Stimulated activated CD8-positive, alpha-beta memory T cell treated with anti-CD3 and anti-CD28 coated beads, Interleukin-15, amount 100 ng/mL, for 48 hours (primary cell): ENCODE measurements around the gene VAMP5.
"Not testable (repeated sequence)": the region's sequence is repeated elsewhere in the genome, so short reads cannot be mapped to it uniquely, and the experiment has no call there.

Source experiments
- DNase-seq, 2 donors: peaks; one replicate each; pipeline ENCODE4 v3.0.0-alpha.2; 2020; ENCODE audit warnings: low read depth in 2 of 2

Gene VAMP5

GRCh38 chr2:85550486-85550885, 33.7 kb upstream of the VAMP5 start:
- no peak for DNase-seq

DNA sequence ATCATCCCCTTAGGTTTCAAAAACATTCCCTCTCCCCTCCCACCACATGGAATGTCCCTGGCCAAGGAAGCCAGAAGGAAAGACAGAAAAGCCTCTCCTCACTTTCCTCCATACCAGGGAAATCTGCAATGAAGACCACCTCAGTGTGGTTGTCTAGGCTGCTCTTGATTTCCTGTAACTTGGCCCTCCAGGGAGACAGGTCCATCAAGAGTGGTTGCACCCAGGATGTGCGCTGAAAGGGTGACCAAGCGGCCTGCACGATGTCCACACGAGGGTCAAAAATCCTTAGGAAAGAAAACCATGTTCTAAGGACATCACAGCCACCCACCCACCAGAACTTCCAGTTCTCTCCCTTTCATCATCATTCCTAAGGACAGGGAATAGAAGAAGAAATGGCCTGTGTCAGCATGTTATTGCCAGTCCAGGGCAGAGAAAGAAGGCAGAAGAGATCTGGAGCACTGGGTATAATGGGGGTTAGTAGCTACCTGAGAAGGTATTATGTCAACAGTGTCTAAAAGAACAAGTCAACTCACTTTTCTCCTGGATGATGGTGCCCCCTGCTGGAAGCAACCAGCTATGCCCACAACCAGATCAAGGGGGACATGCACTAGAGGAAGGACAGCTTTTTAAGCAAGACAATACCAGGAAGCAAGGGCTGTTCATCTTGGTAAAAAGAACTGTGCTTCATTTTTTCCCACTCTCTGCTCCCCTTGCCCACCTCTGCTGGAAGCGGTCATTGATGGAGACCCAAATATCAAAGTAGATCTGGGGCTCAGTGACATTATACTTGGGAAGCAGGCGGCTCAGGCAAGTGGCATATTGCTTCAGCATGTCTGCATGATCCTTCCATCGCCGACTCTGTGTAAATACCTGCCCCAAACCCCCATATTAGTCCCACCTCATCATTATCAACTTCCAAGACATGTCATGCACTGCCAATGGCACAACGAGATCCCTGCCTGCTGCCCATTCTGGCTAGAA, 32.2 kb upstream of the VAMP5 start:
- peak; percentile 63 to 67 for DNase-seq

DNA sequence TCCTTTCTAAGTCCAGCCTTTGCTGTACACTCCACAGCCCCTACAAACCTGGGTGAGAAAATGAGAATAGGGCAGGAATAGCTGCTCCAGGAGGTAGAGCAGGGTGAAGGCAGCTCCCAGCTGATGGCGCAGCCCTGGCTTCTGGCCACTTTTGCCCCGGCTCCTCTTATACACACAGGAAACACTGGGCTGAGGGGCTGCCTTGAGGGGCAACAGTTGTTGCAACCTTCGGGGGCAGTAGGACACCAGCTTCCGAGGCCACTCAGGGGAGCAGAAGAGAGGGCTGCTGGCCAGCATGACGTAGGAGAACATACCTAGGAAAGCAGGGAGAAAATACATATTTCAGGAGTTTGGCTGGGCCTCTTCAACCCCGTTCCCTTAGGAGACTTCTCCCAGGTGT, 31.0 kb upstream of the VAMP5 start:
- no peak for DNase-seq

GRCh38 chr2:85554980-85555612, 29.1 kb upstream of the VAMP5 start:
- no peak for DNase-seq

- DNase-seq = no peak
Measured at GRCh38 chr2:85557130-85557529, 27.1 kb upstream of the VAMP5 start.

DNA sequence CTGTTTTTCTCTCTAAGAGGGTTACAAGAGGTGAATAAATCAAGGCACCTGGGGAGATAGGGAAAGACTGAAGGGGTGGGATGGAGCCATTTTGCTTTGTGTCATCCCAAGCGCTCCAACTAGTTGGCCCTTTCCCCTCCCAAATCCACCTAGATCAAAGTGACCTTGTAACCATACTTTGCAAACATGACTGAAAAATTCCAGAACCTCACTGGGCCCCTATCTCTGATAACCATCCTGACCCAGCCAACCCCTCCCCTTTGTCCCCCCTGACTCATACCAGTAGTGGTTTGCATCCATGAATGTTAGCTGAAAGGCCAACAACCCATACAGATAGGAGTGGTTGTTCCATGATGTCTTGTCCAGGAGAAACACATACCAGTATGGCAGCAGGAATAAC, 26.1 kb upstream of the VAMP5 start:
- DNase-seq = no peak

DNA sequence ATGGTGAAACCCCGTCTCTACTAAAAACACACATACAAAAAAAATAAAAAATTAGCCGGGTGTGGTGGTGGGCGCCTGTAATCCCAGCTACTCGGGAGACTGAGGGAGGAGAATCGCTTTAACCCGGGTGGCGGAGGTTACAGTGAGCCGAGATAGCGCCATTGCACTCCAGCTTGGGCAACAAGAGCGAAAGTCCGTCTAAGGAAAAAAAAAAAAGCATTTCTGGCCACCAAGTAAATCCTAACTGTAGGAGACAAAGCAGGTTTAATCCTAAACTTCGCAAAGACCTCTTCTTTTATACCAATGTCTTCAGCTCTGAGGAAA, 23.9 kb upstream of the VAMP5 start:
- DNase-seq = not testable (repeated sequence)

GRCh38 chr2:85560812-85561279, 23.4 kb upstream of the VAMP5 start:
- no peak for DNase-seq

DNA sequence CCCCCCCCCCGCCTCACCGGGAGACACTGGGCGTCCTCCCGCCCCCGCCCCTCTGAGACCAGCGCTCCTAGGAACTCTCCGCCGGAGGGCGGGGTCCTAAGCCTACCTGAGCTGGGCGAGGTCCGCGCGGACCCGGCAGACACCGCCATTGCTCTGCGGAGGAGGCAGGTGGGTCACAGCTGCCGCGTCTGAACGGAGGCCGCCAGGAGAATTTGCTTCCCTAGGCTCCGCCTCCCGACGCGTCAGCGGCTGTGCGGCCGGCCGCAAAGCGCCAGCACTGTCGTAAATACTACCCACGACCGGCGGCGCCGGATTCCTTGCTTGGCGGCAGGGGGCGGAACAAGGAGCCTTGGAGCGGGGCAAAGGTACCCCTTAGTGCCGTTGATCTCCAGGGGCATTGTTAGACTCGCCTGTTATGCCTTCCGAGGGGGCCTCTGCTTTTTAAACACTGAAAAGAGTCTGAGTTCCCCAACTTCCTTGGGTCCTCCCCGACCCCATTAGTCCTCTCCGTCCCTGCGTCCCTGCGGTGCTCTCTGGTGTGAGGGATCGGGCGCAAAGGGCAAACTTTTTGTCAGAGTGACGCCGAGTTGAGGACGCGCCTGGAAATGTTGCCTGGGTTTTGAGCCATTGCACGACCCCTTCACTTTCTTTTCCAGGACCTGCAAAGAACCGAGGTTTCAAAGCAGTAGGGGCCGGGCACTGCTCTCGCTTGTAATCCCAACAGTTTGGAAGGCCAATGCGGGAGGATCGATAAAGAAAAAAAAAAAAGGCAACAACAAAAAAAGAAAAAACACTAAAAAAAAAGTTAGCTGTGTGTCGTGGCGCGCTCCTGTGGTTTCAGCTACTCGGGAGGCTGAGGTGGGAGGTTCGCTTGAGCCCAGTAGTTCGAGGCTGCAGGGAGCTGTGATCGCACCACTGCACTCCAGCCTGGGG, 22.7 kb upstream of the VAMP5 start, which contains the start of gene GGCX:
TSS of gene GGCX (minus strand) at position 214 of the 933 bp plus-strand sequence. CDS start at position 149, 65 bp downstream.
- DNase-seq = peak; percentile 92 to 94

- no peak for DNase-seq
Measured at GRCh38 chr2:85564144-85564563, 20.1 kb upstream of the VAMP5 start.

DNA sequence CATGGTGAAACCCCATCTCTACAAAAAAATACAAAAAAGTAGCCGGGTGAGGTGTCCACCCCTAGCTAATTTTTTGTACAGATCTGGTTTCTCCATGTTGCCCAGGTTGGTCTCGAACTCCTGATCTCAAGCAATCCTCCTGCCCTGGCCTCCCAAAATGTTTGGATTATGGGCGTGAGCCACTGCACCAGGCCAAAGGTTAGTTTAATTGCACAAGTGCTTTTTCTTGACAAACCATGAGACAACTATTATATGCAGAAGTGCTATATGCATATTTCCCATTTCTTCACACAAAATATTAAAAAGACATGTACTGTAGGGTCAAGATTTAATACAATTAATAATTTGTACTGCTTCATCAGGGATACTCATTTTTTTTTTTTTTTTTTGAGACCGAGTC, 18.0 kb upstream of the VAMP5 start:
- DNase-seq = no peak

DNA sequence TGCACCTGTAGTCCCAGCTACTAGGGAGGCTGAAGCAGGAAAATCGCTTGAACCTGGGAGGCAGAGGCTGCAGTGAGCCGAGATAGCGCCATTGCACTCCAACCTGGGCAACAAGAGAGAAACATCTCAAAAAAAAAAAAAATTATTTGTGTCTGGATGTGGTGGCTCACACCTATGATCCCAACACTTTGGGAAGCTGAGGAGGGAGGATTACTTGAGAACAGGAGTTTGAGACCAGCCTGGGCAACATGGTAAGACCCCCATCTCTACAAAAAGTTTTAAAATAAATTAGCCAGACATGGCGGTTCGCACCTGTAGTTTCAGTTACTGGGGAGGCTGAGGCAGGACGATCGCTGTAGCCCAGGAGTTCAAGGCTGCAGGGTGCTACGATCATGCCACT, 8.5 kb upstream of the VAMP5 start:
- DNase-seq = no peak

GRCh38 chr2:85577063-85577385, 7.2 kb upstream of the VAMP5 start:
- DNase-seq = no peak

GRCh38 chr2:85577386-85578242, 6.6 kb upstream of the VAMP5 start, which contains the start of gene VAMP8:
TSS of gene VAMP8 (plus strand) at chr2:85577586. CDS start at chr2:85577647, 61 bp downstream.
- DNase-seq = peak; percentile 47 to 48

DNA sequence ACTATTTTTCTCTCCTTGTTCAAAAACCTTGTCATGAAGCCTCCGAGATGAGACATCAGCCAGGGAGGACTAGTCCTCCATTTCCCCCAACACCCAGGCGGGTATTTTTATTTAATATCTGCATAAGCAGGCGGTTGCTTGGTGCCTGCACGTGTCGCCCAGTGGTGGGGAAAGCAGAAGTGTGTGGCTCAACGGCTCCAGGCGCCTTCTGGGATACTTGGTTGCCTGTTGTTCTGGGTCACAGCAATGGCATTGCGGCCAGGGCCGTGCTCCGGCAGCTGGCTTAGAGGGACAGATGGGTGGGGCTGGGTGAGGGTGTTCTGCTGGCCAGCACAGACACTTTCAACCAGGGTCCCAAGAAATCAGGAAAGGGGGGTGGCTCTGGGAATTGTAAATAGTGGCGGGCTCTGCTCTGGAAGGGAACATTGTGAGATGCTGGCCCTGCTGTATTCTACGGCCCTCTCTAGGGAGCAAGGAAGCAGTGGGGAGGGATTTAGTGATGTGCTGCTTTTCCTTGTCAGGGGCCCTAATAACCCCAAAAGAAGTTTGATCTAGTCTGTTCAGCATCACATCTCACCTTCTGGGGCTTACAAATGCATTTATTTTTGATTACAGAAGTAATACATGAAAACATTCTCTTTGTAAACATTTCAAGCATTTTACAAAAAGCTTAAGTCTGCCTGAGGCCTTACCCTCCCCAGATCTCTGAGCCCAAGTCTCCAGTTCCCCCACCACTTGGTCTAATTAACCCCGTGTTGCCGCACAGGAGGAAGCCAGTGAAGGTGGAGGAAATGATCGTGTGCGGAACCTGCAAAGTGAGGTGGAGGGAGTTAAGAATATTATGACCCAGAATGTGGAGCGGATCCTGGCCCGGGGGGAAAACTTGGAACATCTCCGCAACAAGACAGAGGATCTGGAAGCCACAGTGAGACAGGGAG, 5.7 kb upstream of the VAMP5 start:
- DNase-seq = no peak

DNA sequence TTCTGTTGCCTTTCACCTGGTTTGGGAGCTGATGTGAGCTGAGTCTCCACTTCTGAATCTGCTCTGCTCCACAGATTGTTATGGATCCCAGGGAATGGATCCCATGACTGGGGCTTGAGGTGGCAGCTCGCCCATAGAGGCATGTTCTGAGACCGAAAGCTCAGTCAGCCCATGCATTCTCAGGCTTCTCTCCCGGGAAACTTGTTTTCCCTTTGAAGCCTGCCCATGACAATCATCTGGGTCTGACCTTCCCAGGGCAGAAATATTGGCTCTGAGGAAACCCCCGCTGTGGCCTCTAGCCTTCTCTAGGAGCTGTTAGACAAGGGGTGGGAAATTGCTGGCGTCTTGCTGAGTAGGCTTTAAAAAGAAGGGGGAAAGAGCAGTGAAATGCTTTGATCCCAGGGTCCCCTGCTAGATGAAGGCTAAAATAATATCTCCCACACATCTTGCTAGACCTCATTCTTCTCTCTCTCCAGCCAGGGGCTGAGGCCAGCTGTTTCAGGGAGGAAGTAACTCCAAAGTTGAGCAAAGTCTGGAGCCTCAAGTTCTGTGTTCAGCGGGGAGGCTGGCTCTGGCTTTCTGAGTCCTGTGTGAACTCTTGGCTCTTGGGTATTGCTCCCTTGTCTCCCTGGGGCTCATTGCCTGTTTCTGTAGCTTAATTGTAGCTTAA, 4.8 kb upstream of the VAMP5 start:
- DNase-seq = no peak

DNA sequence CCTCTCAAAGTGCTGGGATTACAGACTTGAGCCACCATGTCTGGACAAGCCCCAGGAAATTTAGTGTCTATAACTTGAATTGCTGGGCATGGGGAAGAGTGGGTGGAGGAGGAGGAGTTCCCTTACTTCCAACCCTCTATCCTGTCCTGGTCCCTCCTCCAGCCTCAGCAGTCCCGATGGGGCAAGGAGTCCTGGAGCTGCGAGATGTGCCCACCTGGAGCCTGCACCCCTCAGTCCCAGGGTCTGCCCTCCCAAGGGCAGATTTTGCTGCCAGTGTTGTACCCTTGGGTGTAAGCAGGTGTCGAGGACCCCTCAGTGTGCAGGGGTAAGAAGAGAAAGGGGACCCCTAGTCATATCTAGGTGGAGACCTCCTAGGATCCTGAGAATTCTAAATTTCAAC, 4.0 kb upstream of the VAMP5 start:
- no peak for DNase-seq

GRCh38 chr2:85582492-85582891, 1.7 kb upstream of the VAMP5 start:
- no peak for DNase-seq

GRCh38 chr2:85583667-85584353, 421 bp upstream of the VAMP5 start:
- no peak for DNase-seq
